IMR-90 (cell line): Measurements from ENCODE around the gene LAMA2. TPM values are rescaled to one million over a fixed set of nuclear protein-coding genes. Genes with fewer than 3 reads are reported as not detected.
A peak's percentile ranks its signal among the peaks of the same experiment; 100 is the strongest.

ENCODE experiments used
- ATAC-seq: fragments of 200-7000 bp; cut with Tn5 transposase; 2 replicates; pipeline ENCODE4 v1.9.1; 2020; ENCODE audit warnings: low read depth, mild to moderate bottlenecking, moderate library complexity
- BruUV-seq: library from RNA; stranded (reverse); fragments of 400-500 nt; replicated peaks from 2 replicates; lab custom pipeline; 2021; lab: Mats Ljungman, UMichigan
- CTCF ChIA-PET: fragments of 300-600 bp; formaldehyde crosslinking; extraction: SDS; loops from one replicate; lab custom pipeline; 2021; ENCODE audit warnings: antibody characterized with exemption; lab: Yijun Ruan, JAX
- POLR2A ChIA-PET: fragments of 300-600 bp; sonication (Branson Sonifier 250); formaldehyde crosslinking; loops from one replicate; lab custom pipeline; 2022; ENCODE audit warnings: antibody characterized with exemption; ENCODE audit not compliant: unreplicated experiment; lab: Charles Lee
- DNase-seq: peaks from one replicate; pipeline ENCODE4 v3.0.0; 2013
- H2AFZ ChIP-seq: replicated peaks from 2 replicates; pipeline ENCODE3; 2013; ENCODE audit warnings: low read length, mild to moderate bottlenecking; ENCODE audit not compliant: poor library complexity
- H2AK5ac ChIP-seq: 2 replicates; pipeline ENCODE4 v1.6.1; 2013; ENCODE audit warnings: low read depth, low read length, inconsistent platforms
- H2AK9ac ChIP-seq: replicated peaks from 2 replicates; pipeline ENCODE3; 2013; ENCODE audit warnings: mild to moderate bottlenecking, low read depth, low read length, moderate library complexity; ENCODE audit not compliant: poor library complexity
- H2BK120ac ChIP-seq: 2 replicates; pipeline ENCODE4 v1.6.1; 2013; ENCODE audit warnings: low read depth, low read length, inconsistent platforms
- H2BK15ac ChIP-seq: 3 replicates; pipeline ENCODE4 v1.6.1; 2013; ENCODE audit warnings: low read depth, low read length, inconsistent platforms
- H2BK20ac ChIP-seq: 2 replicates; pipeline ENCODE4 v1.6.1; 2013; ENCODE audit warnings: low read depth, mild to moderate bottlenecking, inconsistent platforms, low read length, moderate library complexity
- H2BK5ac ChIP-seq: 2 replicates; pipeline ENCODE4 v1.6.1; 2013; ENCODE audit warnings: mild to moderate bottlenecking, low read depth, low read length, inconsistent platforms; ENCODE audit not compliant: poor library complexity, severe bottlenecking
- H3K14ac ChIP-seq: replicated peaks from 2 replicates; pipeline ENCODE4 v1.6.1; 2013; ENCODE audit warnings: low read depth, low read length, inconsistent platforms
- H3K18ac ChIP-seq: 2 replicates; pipeline ENCODE4 v1.6.1; 2013; ENCODE audit warnings: low read depth, low read length, control low read depth
- H3K23ac ChIP-seq: 2 replicates; pipeline ENCODE4 v1.6.1; 2013; ENCODE audit warnings: low read depth, low read length, inconsistent platforms
- H3K27ac ChIP-seq: 2 replicates; pipeline ENCODE4 v1.5.1; 2013; ENCODE audit warnings: mild to moderate bottlenecking, control low read depth, low read length; ENCODE audit not compliant: insufficient read depth
- H3K27me3 ChIP-seq: 2 replicates; pipeline ENCODE4 v1.6.1; 2013; ENCODE audit warnings: low read length; ENCODE audit not compliant: control insufficient read depth, insufficient read depth
- H3K36me3 ChIP-seq: 2 replicates; pipeline ENCODE4 v1.6.1; 2013; ENCODE audit warnings: low read length, mixed read lengths; ENCODE audit not compliant: control insufficient read depth, insufficient read depth
- H3K4ac ChIP-seq: 2 replicates; pipeline ENCODE4 v1.6.1; 2013; ENCODE audit warnings: low read depth, low read length, inconsistent platforms
- H3K4me1 ChIP-seq: 2 replicates; pipeline ENCODE4 v1.6.1; 2013; ENCODE audit warnings: low read length, mixed read lengths; ENCODE audit not compliant: control insufficient read depth, insufficient read depth
- H3K4me2 ChIP-seq: 2 replicates; pipeline ENCODE4 v1.6.1; 2013; ENCODE audit warnings: low read depth, mild to moderate bottlenecking, control low read depth, low read length, moderate library complexity
- H3K4me3 ChIP-seq: 2 replicates; pipeline ENCODE4 v1.5.1; 2013; ENCODE audit warnings: low read depth, mild to moderate bottlenecking, control low read depth, low read length, moderate library complexity; ENCODE audit not compliant: insufficient read depth
- H3K56ac ChIP-seq: 2 replicates; pipeline ENCODE4 v1.6.1; 2013; ENCODE audit warnings: low read length, inconsistent platforms; ENCODE audit not compliant: insufficient read depth; ENCODE audit errors: extremely low read depth
- H3K79me1 ChIP-seq, 2 experiments: 2 replicates each; pipeline ENCODE4 v1.6.1; 2013; ENCODE audit warnings: low read length in 2 of 2, inconsistent platforms in 1 of 2, low read depth in 1 of 2
- H3K9ac ChIP-seq: 2 replicates; pipeline ENCODE4 v1.6.1; 2013; ENCODE audit warnings: low read depth, low read length, control low read depth
- H3K9me1 ChIP-seq: 2 replicates; pipeline ENCODE4 v1.6.1; 2013; ENCODE audit warnings: low read length, inconsistent platforms; ENCODE audit not compliant: insufficient read depth
- H3K9me3 ChIP-seq: 2 replicates; pipeline ENCODE4 v1.6.1; 2013; ENCODE audit warnings: low read length; ENCODE audit not compliant: control insufficient read depth, insufficient read depth
- H4K20me1 ChIP-seq: 2 replicates; pipeline ENCODE4 v1.6.1; 2013; ENCODE audit warnings: low read length, inconsistent platforms; ENCODE audit not compliant: insufficient read depth
- H4K5ac ChIP-seq: 2 replicates; pipeline ENCODE4 v1.6.1; 2013; ENCODE audit warnings: mild to moderate bottlenecking, low read depth, low read length, control low read depth
- H4K8ac ChIP-seq, 2 experiments: 2 replicates each; pipeline ENCODE4 v1.6.1; 2013; ENCODE audit warnings: low read depth in 2 of 2, low read length in 2 of 2, control low read depth in 1 of 2, inconsistent platforms in 1 of 2
- H4K91ac ChIP-seq: 2 replicates; pipeline ENCODE4 v1.6.1; 2013; ENCODE audit warnings: low read depth, low read length, inconsistent platforms; ENCODE audit not compliant: insufficient read depth
- MAFK ChIP-seq: IDR thresholded peaks from 2 replicates; pipeline ENCODE4 v1.6.1; 2012; ENCODE audit warnings: low read depth, low read length, improper control_type of control experiment
- WGBS, 2 experiments: methylation state at CpG; one replicate each; pipeline versions ENCODE4 v1.1.5 to v1.1.7; 2013; ENCODE audit warnings: missing lambda C conversion rate in 2 of 2; ENCODE audit not compliant: insufficient read length in 1 of 2; ENCODE audit errors: extremely low coverage in 2 of 2; 5-methylcytosine and 5-hydroxymethylcytosine counted together
- dilution Hi-C: fragments of 300-500 bp; cut with HindIII; formaldehyde crosslinking; loops from one replicate; pipeline ENCODE4 v1.14.3; 2018; ENCODE audit warnings: low sequenced_read_pairs; ENCODE audit not compliant: unreplicated experiment
- in situ Hi-C: fragments of 300-500 bp; cut with MboI; formaldehyde crosslinking; loops from 3 replicates; pipeline ENCODE4 v1.14.3; 2019; ENCODE audit warnings: low sequenced_read_pairs, inconsistent platforms, mixed read lengths
- intact Hi-C: fragments of 100-400 bp; cut with micrococcal nuclease; formaldehyde crosslinking; loops from 2 replicates; pipeline ENCODE4 v1.10.0; 2022
- polyA plus RNA-seq, 3 experiments: library from polyadenylated mRNA; depleted of rRNA; stranded (reverse); fragments of >200 nt; gene quantifications; 2 replicates each; pipeline ENCODE4 v1.2.3, GENCODE V29; 2012; ENCODE audit warnings: low replicate concordance in 1 of 3
- total RNA-seq: library from RNA; depleted of rRNA; stranded (reverse); fragments of >200 nt; gene quantifications from 2 replicates; pipeline ENCODE4 v1.2.3, GENCODE V29; 2012

The LAMA2 gene
- total and polyA plus RNA-seq, 2 of the 4 experiments (the other 2 are of a cell fraction): 9.9 to 13.3 TPM

DNA sequence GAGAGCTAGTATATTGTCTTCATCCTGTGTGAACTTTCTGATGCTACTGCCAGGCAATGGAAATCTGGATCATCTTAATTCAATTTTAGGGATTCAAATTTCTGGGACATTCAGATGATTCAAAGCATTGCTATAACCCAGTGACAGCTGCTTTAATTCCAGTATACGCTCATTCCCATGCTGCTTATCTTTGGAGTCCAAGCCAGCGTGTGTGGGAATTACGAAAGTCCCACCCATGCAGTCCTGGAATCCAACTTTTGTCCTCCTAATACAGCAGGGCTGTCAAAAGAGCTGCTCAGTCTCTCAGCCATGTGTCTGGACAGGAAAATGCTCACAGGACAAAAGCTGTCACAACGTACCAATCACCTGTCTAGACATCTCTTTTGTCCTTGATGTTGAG is 219.8 kb downstream of the LAMA2 start:
- Histone ChIP-seq H3K27ac (no peak overlapping the region), H4K5ac (no peak overlapping the region), H3K27me3 (no peaks in the 10 kb centered on the region), H3K4me1 (peaks cover 5% of the 10 kb centered on the region; the same call in 1 of the 2 replicates), H3K36me3 (no peaks in the 10 kb centered on the region), H2AFZ (peak overlapping the region; percentile 74), H3K4ac (peak overlapping the region; percentile 70), H4K8ac (no peak overlapping the region), H3K79me1 (no peaks in the 10 kb centered on the region), H3K4me2 (no peak overlapping the region; the same call in 1 of the 2 replicates), H4K20me1 (no peaks in the 10 kb centered on the region), H3K18ac (no peak overlapping the region), H2BK5ac (no peak overlapping the region), H2BK20ac (peak overlapping the region; percentile 52; the same call in 1 of the 2 replicates), H3K9me3 (no peaks in the 10 kb centered on the region), H4K91ac (no peak overlapping the region), H2AK5ac (peak overlapping the region; percentile 8; the same call in 1 of the 2 replicates), H2BK15ac (peak overlapping the region; percentile 12; the same call in 1 of the 3 replicates), H3K4me3 (no peak overlapping the region), H3K9ac (no peak overlapping the region), H3K23ac (0 out of 2 replicates have a peak overlapping the region, but pooled peaks have one; percentile 71), H3K9me1 (peaks cover 5% of the 10 kb centered on the region), H3K56ac (no peak overlapping the region), H2AK9ac (no peak overlapping the region), H2BK120ac (peak overlapping the region; percentile 70; the same call in 1 of the 2 replicates), H3K14ac (peak overlapping the region; percentile 88; the same call in 1 of the 2 replicates)
- no TSS peak for BruUV-seq
- POLR2A ChIA-PET: no interaction called here
- WGBS, 2 experiments: 43% methylated on average over 2 of the region's 4 CpGs; no CpG with 5 or more reads in 1 of the 2 experiments
- CTCF ChIA-PET: no interaction called here
- intact Hi-C loops (no loop called here), dilution Hi-C loops (no loop called here), in situ Hi-C loops (no loop called here)
- TF ChIP-seq MAFK: no peak
- ATAC-seq (peak; percentile 48; the same call in 1 of the 2 replicates), DNase-seq (peak; percentile 42)
